Panc1 (cell line): Measurements from ENCODE around the gene QPCTL. TPM values are rescaled to one million over a fixed set of nuclear protein-coding genes. Genes with fewer than 3 reads are reported as not detected.

Experiments
- ATAC-seq: fragments of 200-7000 bp; cut with Tn5 transposase; 2 replicates; pipeline ENCODE4 v1.9.1; 2020; ENCODE audit warnings: mild to moderate bottlenecking, moderate library complexity
- BruUV-seq: library from RNA; stranded (reverse); fragments of 400-500 nt; replicated peaks from 2 replicates; lab custom pipeline; 2021; lab: Mats Ljungman, UMichigan
- CTCF ChIA-PET: fragments of 300-600 bp; sonication (Branson Sonifier 250); formaldehyde crosslinking; loops from one replicate; lab custom pipeline; 2022; ENCODE audit warnings: antibody characterized with exemption; lab: Charles Lee
- POLR2A ChIA-PET: fragments of 300-600 bp; sonication (Branson Sonifier 250); formaldehyde crosslinking; loops from one replicate; lab custom pipeline; 2022; ENCODE audit warnings: antibody characterized with exemption; lab: Charles Lee
- DNase-seq: peaks from one replicate; pipeline ENCODE4 v3.0.0-alpha.2; 2010; ENCODE audit warnings: low read depth, low spot score
- H3K27ac ChIP-seq: 2 replicates; pipeline ENCODE4 v1.5.1; 2011; ENCODE audit warnings: mild to moderate bottlenecking, low read length, inconsistent platforms
- H3K27me3 ChIP-seq: fragments of 200-500 bp; sonication (Bioruptor generic); 2 replicates; pipeline ENCODE4 v1.6.0; 2014; ENCODE audit warnings: low read length, inconsistent platforms; ENCODE audit not compliant: control insufficient read depth, insufficient read depth
- H3K36me3 ChIP-seq: fragments of 200-500 bp; sonication (Bioruptor generic); 2 replicates; pipeline ENCODE4 v1.5.1; 2014; ENCODE audit warnings: inconsistent platforms, mild to moderate bottlenecking, low read length, moderate library complexity; ENCODE audit not compliant: control insufficient read depth, insufficient read depth
- H3K4me1 ChIP-seq: 2 replicates; pipeline ENCODE4 v1.5.1; 2011; ENCODE audit warnings: inconsistent platforms, mild to moderate bottlenecking, low read length, moderate library complexity; ENCODE audit not compliant: control insufficient read depth, insufficient read depth
- H3K4me3 ChIP-seq, 2 experiments: 2 replicates each; pipeline ENCODE4 v1.5.1; 2011 to 2012; ENCODE audit warnings: low read depth in 2 of 2, low read length in 2 of 2, mild to moderate bottlenecking in 2 of 2, inconsistent platforms in 1 of 2, moderate library complexity in 1 of 2
- H3K9me3 ChIP-seq: fragments of 200-500 bp; sonication (Bioruptor generic); 2 replicates; pipeline ENCODE4 v1.5.1; 2014; ENCODE audit warnings: low read depth, mild to moderate bottlenecking, inconsistent platforms, low read length, moderate library complexity; ENCODE audit not compliant: control insufficient read depth, insufficient read depth
- CTCF ChIP-seq: fragments of 450-650 bp; IDR thresholded peaks from 2 replicates; pipeline ENCODE4 v1.5.1; 2017; ENCODE audit warnings: mild to moderate bottlenecking
- POLR2AphosphoS5 ChIP-seq: IDR thresholded peaks from 2 replicates; pipeline ENCODE4 v1.6.1; 2012; ENCODE audit warnings: mild to moderate bottlenecking, low read depth, low read length, moderate library complexity
- SIN3A ChIP-seq: IDR thresholded peaks from 2 replicates; pipeline ENCODE4 v1.6.1; 2012; ENCODE audit warnings: low read depth, mild to moderate bottlenecking, low read length, moderate library complexity, borderline replicate concordance; ENCODE audit not compliant: insufficient read depth
- TCF7L2 ChIP-seq: IDR thresholded peaks from 2 replicates; pipeline ENCODE4 v1.6.1; 2011; ENCODE audit warnings: mild to moderate bottlenecking, low read depth, low read length, inconsistent platforms
- in situ Hi-C: cut with HindIII; loops from 2 replicates; pipeline ENCODE4 v1.10.0; 2016; ENCODE audit warnings: low sequenced_read_pairs, low pct_unique_long_range_greater_than_20kb
- intact Hi-C: fragments of 100-400 bp; cut with micrococcal nuclease; formaldehyde crosslinking; loops from one replicate; pipeline ENCODE4 v1.10.0; 2022; ENCODE audit not compliant: unreplicated experiment
- total RNA-seq: library from RNA; stranded (reverse); gene quantifications from one replicate; pipeline ENCODE4 v1.2.1, GENCODE V29; 2021; ENCODE audit not compliant: unreplicated experiment
- TF ChIP-seq, protein P1 (sequence below), 2 experiments: IDR thresholded peaks; 2 replicates each; pipeline ENCODE4 v1.6.1; 2011 to 2012; ENCODE audit warnings: low read depth in 2 of 2, control low read depth in 1 of 2, low read length in 1 of 2, mild to moderate bottlenecking in 1 of 2, moderate library complexity in 1 of 2; ENCODE audit not compliant: insufficient read depth in 1 of 2

The QPCTL gene
- total RNA-seq, 1 experiment from 2014 or later = 19.4 TPM

DNA sequence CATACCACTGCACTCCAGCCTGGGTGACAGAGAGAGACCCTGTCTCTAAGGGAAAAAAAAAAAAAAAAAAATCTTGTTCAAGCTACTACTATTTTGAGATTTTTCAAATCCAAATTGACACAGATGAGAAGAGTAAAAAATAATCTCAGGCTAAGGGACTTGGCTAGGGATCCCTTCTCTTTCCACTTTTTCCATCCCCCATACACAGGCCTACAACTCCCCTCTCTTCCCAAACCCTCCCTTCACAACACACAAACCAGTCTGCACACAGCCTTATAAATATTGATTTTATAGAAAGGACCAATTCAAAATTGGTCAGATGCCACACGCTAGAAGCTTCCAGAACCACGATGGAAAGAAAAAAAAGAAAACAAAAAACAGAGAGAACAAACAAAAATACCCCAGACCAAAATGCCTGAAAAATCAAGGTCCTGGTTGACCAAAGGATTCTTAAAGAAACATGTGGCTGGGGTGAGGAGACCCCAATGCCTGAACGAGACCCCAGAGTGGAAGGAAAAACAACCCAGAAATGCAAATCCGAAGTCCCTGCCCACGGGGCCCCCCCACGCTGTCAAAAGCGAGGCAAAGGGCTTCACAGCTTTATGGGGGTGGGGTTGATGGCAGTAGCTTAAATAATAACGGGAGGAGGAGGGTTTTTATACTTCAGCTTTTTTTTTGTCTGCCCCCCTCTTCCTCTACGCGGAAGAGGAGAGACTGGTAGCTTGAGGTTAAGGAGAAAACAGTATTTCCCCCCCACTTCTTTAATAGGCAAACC lies 18.1 kb downstream of the QPCTL start:
- TF ChIP-seq, protein P1, sequence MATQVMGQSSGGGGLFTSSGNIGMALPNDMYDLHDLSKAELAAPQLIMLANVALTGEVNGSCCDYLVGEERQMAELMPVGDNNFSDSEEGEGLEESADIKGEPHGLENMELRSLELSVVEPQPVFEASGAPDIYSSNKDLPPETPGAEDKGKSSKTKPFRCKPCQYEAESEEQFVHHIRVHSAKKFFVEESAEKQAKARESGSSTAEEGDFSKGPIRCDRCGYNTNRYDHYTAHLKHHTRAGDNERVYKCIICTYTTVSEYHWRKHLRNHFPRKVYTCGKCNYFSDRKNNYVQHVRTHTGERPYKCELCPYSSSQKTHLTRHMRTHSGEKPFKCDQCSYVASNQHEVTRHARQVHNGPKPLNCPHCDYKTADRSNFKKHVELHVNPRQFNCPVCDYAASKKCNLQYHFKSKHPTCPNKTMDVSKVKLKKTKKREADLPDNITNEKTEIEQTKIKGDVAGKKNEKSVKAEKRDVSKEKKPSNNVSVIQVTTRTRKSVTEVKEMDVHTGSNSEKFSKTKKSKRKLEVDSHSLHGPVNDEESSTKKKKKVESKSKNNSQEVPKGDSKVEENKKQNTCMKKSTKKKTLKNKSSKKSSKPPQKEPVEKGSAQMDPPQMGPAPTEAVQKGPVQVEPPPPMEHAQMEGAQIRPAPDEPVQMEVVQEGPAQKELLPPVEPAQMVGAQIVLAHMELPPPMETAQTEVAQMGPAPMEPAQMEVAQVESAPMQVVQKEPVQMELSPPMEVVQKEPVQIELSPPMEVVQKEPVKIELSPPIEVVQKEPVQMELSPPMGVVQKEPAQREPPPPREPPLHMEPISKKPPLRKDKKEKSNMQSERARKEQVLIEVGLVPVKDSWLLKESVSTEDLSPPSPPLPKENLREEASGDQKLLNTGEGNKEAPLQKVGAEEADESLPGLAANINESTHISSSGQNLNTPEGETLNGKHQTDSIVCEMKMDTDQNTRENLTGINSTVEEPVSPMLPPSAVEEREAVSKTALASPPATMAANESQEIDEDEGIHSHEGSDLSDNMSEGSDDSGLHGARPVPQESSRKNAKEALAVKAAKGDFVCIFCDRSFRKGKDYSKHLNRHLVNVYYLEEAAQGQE (IDR thresholded peaks at IDR 0.05; ENCODE audit: insufficient read depth in 1 of 2, low read depth in 2 of 2, low read length in 1 of 2) = no peak
- no peak for TF ChIP-seq TCF7L2
- TF ChIP-seq POLR2AphosphoS5 = no peak
- TF ChIP-seq SIN3A = no peak
- no peak for TF ChIP-seq CTCF
- ChIA-PET POLR2A (interaction anchor here (0.6 to 0.7 kb wide), 2 partner anchors 16 to 756 kb away, joined by 4 to 8 read pairs; no protein-coding TSS in a partner anchor), CTCF (interaction anchor here (0.7 kb wide), 1 partner anchor 113 kb away, joined by 8 read pairs; no protein-coding TSS in a partner anchor)
- H3K9me3 ChIP-seq = no peaks in the 10 kb centered on the region
- H3K4me3 ChIP-seq = no peak overlapping the region
- ATAC-seq (no peak), DNase-seq (no peak)
- H3K36me3 ChIP-seq = no peaks in the 10 kb centered on the region
- no peaks in the 10 kb centered on the region; the same call in 1 of the 2 replicates for H3K4me1 ChIP-seq
- no TSS peak for BruUV-seq
- H3K27ac ChIP-seq = no peak overlapping the region
- in situ Hi-C loops (no loop called here), intact Hi-C loops (no loop called here)
- no peaks in the 10 kb centered on the region for H3K27me3 ChIP-seq

DNA sequence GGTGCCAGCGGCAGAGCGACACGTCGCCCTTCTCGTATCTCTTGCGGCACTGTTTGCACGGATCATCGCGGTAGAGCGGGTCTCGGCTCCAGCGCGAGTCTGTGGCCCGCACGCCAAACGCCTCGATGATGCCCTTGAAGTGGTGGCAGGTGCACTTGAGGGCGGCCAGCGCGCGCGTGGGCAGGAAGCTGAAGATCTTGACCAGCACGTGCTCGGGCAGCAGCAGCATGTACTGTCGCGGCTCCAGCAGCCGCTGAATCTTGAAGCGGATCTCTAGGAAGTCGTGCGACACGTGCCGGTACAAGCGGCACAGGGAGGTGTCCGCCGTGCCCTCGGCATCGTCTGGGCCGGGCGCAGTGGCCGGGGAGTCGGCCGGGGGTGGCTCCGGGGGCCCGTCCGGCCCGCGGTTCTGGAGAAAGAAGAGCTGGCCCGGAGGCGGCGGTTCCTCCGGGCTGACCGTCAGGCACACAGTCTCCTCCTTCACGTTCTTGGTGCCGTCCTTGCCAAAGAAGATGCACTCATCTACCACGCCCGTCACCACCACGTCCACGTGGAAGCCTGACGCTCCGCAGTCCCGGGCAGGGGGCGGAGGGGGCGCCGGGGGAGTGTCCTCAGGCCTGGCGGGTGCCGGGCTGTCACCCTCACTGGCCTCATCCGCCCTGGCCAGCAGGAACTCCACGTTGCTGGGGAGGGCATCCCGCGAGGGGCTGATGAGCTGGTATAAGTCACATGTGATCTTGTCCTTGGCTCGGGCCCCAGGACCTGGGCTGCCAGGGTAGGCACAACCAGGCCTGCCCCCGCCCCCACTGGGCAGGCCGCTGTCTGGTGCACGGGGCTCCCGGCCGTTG lies 19.6 kb downstream of the QPCTL start:
- ChIA-PET CTCF (no interaction called here), POLR2A (no interaction called here)
- BruUV-seq = no TSS peak
- Histone ChIP-seq H3K27ac (no peak overlapping the region), H3K36me3 (no peaks in the 10 kb centered on the region), H3K4me1 (peaks cover 2% of the 10 kb centered on the region), H3K9me3 (no peaks in the 10 kb centered on the region), H3K27me3 (no peaks in the 10 kb centered on the region), H3K4me3 (no peak overlapping the region)
- intact Hi-C loops = no loop called here
- TF ChIP-seq, protein P1 (IDR thresholded peaks at IDR 0.05; ENCODE audit: insufficient read depth in 1 of 2, low read depth in 2 of 2, low read length in 1 of 2) = no peak
- in situ Hi-C loops = no loop called here
- ATAC-seq (no peak), DNase-seq (no peak)
